HepG2 (cell line): Measurements from ENCODE around the gene CTRB2. TPM values are rescaled to one million over a fixed set of nuclear protein-coding genes. Genes with fewer than 3 reads are reported as not detected.
A peak's percentile ranks its signal among the peaks of the same experiment; 100 is the strongest.

ENCODE experiments used
- ATAC-seq: fragments of 200-7000 bp; cut with Tn5 transposase; 3 replicates; pipeline ENCODE4 v1.9.1; 2020; ENCODE audit warnings: mild to moderate bottlenecking, moderate library complexity
- BruUV-seq: library from RNA; stranded (reverse); fragments of 400-500 nt; replicated peaks from 2 replicates; lab custom pipeline; 2021; lab: Mats Ljungman, UMichigan
- CTCF ChIA-PET: fragments of 300-600 bp; formaldehyde crosslinking; extraction: SDS; loops from one replicate; lab custom pipeline; 2021; ENCODE audit warnings: low total read pairs, inconsistent platforms, low intra/inter-chr PET ratio; lab: Yijun Ruan, JAX
- POLR2A ChIA-PET: fragments of 350-600 bp; sonication (Branson Sonifier 250); formaldehyde crosslinking; loops from one replicate; lab custom pipeline; 2020; ENCODE audit warnings: antibody characterized with exemption, inconsistent platforms; lab: Yijun Ruan, JAX
- DNase-seq: peaks from one replicate; pipeline ENCODE4 v3.0.0-alpha.2; 2015; ENCODE audit warnings: low spot score
- FAIRE-seq: peaks from 3 replicates; lab custom pipeline; 2011; peaks lifted over from hg19 to GRCh38; lab: Jason Lieb, UNC
- H2AFZ ChIP-seq: one replicate; pipeline ENCODE4 v1.6.1; 2011; ENCODE audit warnings: low read length, inconsistent platforms
- H3K27ac ChIP-seq: fragments of 300-600 bp; 3 replicates; pipeline ENCODE4 v1.8.0; 2011; ENCODE audit warnings: mixed run types, mild to moderate bottlenecking, mixed read lengths, low read length, inconsistent platforms; ENCODE audit not compliant: insufficient read depth; ENCODE audit errors: extremely low read length
- H3K27me3 ChIP-seq, 2 experiments: fragments of 200-600 bp in 1 of 2; 2 replicates in 1 of 2; 3 replicates in 1 of 2; pipeline versions ENCODE4 v1.6.0 to v1.8.0; 2011; ENCODE audit warnings: low read length in 2 of 2, mild to moderate bottlenecking in 2 of 2, moderate library complexity in 2 of 2, inconsistent platforms in 1 of 2; ENCODE audit not compliant: insufficient read depth in 2 of 2, control insufficient read depth in 1 of 2
- H3K36me3 ChIP-seq, 2 experiments: fragments of 200-600 bp in 1 of 2; replicated peaks in 1 of 2; 2 replicates in 1 of 2; 3 replicates in 1 of 2; pipeline versions ENCODE4 v1.5.1 to v1.8.0; 2011; ENCODE audit warnings: low read length in 2 of 2, inconsistent platforms in 1 of 2; ENCODE audit not compliant: insufficient read depth in 2 of 2, control insufficient read depth in 1 of 2
- H3K4me1 ChIP-seq: 2 replicates; pipeline ENCODE4 v1.5.1; 2012; ENCODE audit warnings: low read length, inconsistent platforms; ENCODE audit not compliant: insufficient read depth
- H3K4me2 ChIP-seq: 2 replicates; pipeline ENCODE4 v1.6.0; 2011; ENCODE audit warnings: low read depth, low read length, inconsistent platforms
- H3K4me3 ChIP-seq, 3 experiments: fragments of 200-600 bp in 1 of 3; sonication (generic), shearing (Covaris generic) in 1 of 3; replicated peaks in 1 of 3; 2 replicates each; pipeline ENCODE4 v1.5.1; 2011 to 2016; ENCODE audit warnings: low read length in 3 of 3, inconsistent platforms in 2 of 3, low read depth in 2 of 3, mild to moderate bottlenecking in 2 of 3, control low read depth in 1 of 3, mixed read lengths in 1 of 3; ENCODE audit not compliant: insufficient read depth in 1 of 3
- H3K79me2 ChIP-seq: one replicate; pipeline ENCODE4 v1.6.1; 2011; ENCODE audit warnings: low read length, inconsistent platforms; ENCODE audit not compliant: insufficient read depth
- H3K9ac ChIP-seq: 2 replicates; pipeline ENCODE4 v1.6.0; 2011; ENCODE audit warnings: mild to moderate bottlenecking, low read depth, low read length, inconsistent platforms; ENCODE audit not compliant: insufficient read depth
- H3K9me3 ChIP-seq: 2 replicates; pipeline ENCODE4 v1.5.1; 2012; ENCODE audit warnings: mild to moderate bottlenecking, low read length
- H4K20me1 ChIP-seq: 2 replicates; pipeline ENCODE4 v1.6.0; 2011; ENCODE audit warnings: inconsistent platforms, mild to moderate bottlenecking, low read length, moderate library complexity; ENCODE audit not compliant: insufficient read depth
- MAFK ChIP-seq, 2 experiments: IDR thresholded peaks in 1 of 2; conservative IDR thresholded peaks in 1 of 2; 2 replicates each; pipeline ENCODE4 v1.6.1; 2011; ENCODE audit warnings: improper control_type of control experiment in 2 of 2, low read length in 2 of 2
- ZMAT5 ChIP-seq: sonication (generic); formaldehyde crosslinking; IDR thresholded peaks from 2 replicates; pipeline ENCODE4 v1.5.0; 2020; ENCODE audit warnings: mild to moderate bottlenecking, low read depth, missing genetic modification reagents, borderline replicate concordance
- ZNF570 ChIP-seq: sonication (generic); formaldehyde crosslinking; IDR thresholded peaks from 2 replicates; pipeline ENCODE4 v1.4.0; 2020; ENCODE audit warnings: mild to moderate bottlenecking, missing genetic modification reagents, borderline replicate concordance
- WGBS: methylation state at CpG from one replicate; pipeline ENCODE4 v1.1.6; 2017; ENCODE audit warnings: low lambda C conversion rate; 5-methylcytosine and 5-hydroxymethylcytosine counted together
- in situ Hi-C: cut with HindIII; loops from 2 replicates; pipeline ENCODE4 v1.10.0; 2017; ENCODE audit warnings: low pct_unique_long_range_greater_than_20kb; ENCODE audit not compliant: extremely low pct_ligation_motif_present
- intact Hi-C: fragments of 100-400 bp; cut with micrococcal nuclease; formaldehyde crosslinking; loops from one replicate; pipeline ENCODE4 v1.10.0; 2022; ENCODE audit not compliant: unreplicated experiment
- polyA plus RNA-seq, 8 experiments: library from polyadenylated mRNA; depleted of rRNA in 3 of 8; stranded (reverse) in 7 of 8; unstranded in 1 of 8; fragments of >200 nt; fragmentation: Illumina TruSeq in 4 of 8; extraction: Trizol in 4 of 8; gene quantifications; 2 replicates each; pipeline versions ENCODE4 v1.2.1 to v1.2.3, GENCODE V29; 2011 to 2016; ENCODE audit warnings: low read depth in 4 of 8, missing spikeins in 1 of 8, mixed read lengths in 1 of 8; ENCODE audit not compliant: insufficient read depth in 1 of 8
- total RNA-seq, 5 experiments: library from RNA; depleted of rRNA; stranded (reverse); fragments of >200 nt; fragmentation: Illumina TruSeq; extraction: Trizol; gene quantifications; 2 replicates each; pipeline ENCODE4 v1.2.3, GENCODE V29; 2016; ENCODE audit warnings: low read depth in 1 of 5
- TF ChIP-seq, protein P1 (sequence below): sonication (generic); formaldehyde crosslinking; IDR thresholded peaks from 2 replicates; pipeline ENCODE4 v1.5.0; 2020; ENCODE audit warnings: mild to moderate bottlenecking, missing genetic modification reagents
- TF ChIP-seq, protein P2 (sequence below): sonication (generic); formaldehyde crosslinking; IDR thresholded peaks from 2 replicates; pipeline ENCODE4 v1.9.0; 2021; ENCODE audit warnings: missing genetic modification reagents, borderline replicate concordance

CTRB2 gene
- total and polyA plus RNA-seq, 2 of the 13 experiments (the other 11 are each of a cell fraction or from before 2014, with no cell fraction given) = 0.13 TPM; not detected in 1

DNA sequence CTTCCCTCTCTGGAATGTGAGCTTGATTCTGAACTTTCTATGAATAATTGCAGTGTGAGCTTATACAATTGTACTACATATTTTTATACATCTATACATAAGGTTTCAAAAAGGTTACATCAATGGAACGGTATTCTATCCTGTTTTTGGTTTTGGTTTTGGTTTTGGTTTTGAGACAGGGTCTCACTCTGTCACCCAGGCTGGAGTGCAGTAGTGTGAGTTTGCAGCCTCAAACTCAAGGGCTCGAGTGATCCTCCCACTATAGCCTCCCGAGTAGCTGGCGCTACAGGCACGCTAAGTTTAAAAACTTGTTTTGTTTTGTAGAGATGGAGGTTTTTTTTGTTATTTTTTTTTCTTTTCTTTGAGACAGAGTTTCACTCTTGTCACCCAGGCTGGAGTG is 12.9 kb upstream of the CTRB2 start:
- H3K79me2 ChIP-seq = no peaks in the 10 kb centered on the region
- peak overlapping the region; percentile 78; the same call in 1 of the 2 replicates for H3K4me2 ChIP-seq
- no TSS peak for BruUV-seq
- H3K4me1 ChIP-seq = peaks cover 69% of the 10 kb centered on the region
- H2AFZ ChIP-seq = no peak overlapping the region
- no peaks in the 10 kb centered on the region for H3K36me3 ChIP-seq
- intact Hi-C loops = no loop called here
- POLR2A ChIA-PET = interaction anchor here (1.3 kb wide), 1 partner anchor 26 kb away, joined by 3 read pairs; no protein-coding TSS in a partner anchor
- H3K9ac ChIP-seq = no peak overlapping the region
- peak overlapping the region in 1 of 3 experiments; percentile 60; a peak in 1 of 6 replicates for H3K4me3 ChIP-seq
- H3K27ac ChIP-seq = no peak overlapping the region
- H3K9me3 ChIP-seq = no peaks in the 10 kb centered on the region
- in situ Hi-C loops = no loop called here
- no peaks in the 10 kb centered on the region for H4K20me1 ChIP-seq
- CTCF ChIA-PET = no interaction called here
- DNase-seq (no peak), FAIRE-seq (no peak), ATAC-seq (no peak)
- WGBS = 52% methylated on average over 5 of the region's 5 CpGs
- peaks cover 7 to 40% of the 10 kb centered on the region in 2 experiments; a peak in 3 of 5 replicates for H3K27me3 ChIP-seq
- TF ChIP-seq, protein P1, sequence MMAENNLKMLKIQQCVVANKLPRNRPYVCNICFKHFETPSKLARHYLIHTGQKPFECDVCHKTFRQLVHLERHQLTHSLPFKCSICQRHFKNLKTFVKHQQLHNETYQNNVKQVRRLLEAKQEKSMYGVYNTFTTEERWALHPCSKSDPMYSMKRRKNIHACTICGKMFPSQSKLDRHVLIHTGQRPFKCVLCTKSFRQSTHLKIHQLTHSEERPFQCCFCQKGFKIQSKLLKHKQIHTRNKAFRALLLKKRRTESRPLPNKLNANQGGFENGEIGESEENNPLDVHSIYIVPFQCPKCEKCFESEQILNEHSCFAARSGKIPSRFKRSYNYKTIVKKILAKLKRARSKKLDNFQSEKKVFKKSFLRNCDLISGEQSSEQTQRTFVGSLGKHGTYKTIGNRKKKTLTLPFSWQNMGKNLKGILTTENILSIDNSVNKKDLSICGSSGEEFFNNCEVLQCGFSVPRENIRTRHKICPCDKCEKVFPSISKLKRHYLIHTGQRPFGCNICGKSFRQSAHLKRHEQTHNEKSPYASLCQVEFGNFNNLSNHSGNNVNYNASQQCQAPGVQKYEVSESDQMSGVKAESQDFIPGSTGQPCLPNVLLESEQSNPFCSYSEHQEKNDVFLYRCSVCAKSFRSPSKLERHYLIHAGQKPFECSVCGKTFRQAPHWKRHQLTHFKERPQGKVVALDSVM (CRISPR knock-in tag) = 0 out of 2 replicates have a peak, but pooled peaks have one; percentile 26
- TF ChIP-seq, protein P2, sequence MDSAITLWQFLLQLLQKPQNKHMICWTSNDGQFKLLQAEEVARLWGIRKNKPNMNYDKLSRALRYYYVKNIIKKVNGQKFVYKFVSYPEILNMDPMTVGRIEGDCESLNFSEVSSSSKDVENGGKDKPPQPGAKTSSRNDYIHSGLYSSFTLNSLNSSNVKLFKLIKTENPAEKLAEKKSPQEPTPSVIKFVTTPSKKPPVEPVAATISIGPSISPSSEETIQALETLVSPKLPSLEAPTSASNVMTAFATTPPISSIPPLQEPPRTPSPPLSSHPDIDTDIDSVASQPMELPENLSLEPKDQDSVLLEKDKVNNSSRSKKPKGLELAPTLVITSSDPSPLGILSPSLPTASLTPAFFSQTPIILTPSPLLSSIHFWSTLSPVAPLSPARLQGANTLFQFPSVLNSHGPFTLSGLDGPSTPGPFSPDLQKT (CRISPR knock-in tag) = no peak
- TF ChIP-seq ZNF570 (CRISPR knock-in tag) = no peak
- no peak for TF ChIP-seq MAFK (conservative IDR thresholded peaks at IDR 0.05 in 1 of 2, IDR thresholded peaks at IDR 0.05 in 1 of 2; ENCODE audit: low read length in 2 of 2)
- no peak for TF ChIP-seq ZMAT5
- TF ChIP-seq, all 625 proteins: peak for 1
